Natural killer cell (primary cell): ENCODE results near the gene EGFR. TPM values are rescaled to one million over a fixed set of nuclear protein-coding genes. Genes with fewer than 3 reads are reported as not detected.

Experiments
- ATAC-seq, 3 donors: fragments of 150-1000 bp in 2 of 3; fragments of 200-7000 bp in 1 of 3; cut with Tn5 transposase; 1 replicate in 1 of 3; 2 replicates in 2 of 3; pipeline ENCODE4 v1.10.0; 2021; ENCODE audit warnings: mild to moderate bottlenecking in 2 of 3, moderate library complexity in 2 of 3
- DNase-seq, 2 donors: peaks; one replicate each; pipeline versions ENCODE4 v3.0.0 to v3.0.0-alpha.2; 2013 to 2021; ENCODE audit warnings: mixed read lengths in 1 of 2
- H3K27ac ChIP-seq: one replicate; pipeline ENCODE4 v1.5.1; 2013; ENCODE audit warnings: mild to moderate bottlenecking, low read length
- H3K27me3 ChIP-seq: one replicate; pipeline ENCODE4 v1.6.1; 2013; ENCODE audit warnings: low read length; ENCODE audit not compliant: control insufficient read depth, insufficient read depth
- H3K36me3 ChIP-seq: one replicate; pipeline ENCODE4 v1.6.1; 2013; ENCODE audit warnings: low read length; ENCODE audit not compliant: control insufficient read depth, insufficient read depth
- H3K4me1 ChIP-seq: one replicate; pipeline ENCODE4 v1.6.1; 2013; ENCODE audit warnings: low read length; ENCODE audit not compliant: control insufficient read depth, insufficient read depth
- H3K4me3 ChIP-seq: one replicate; pipeline ENCODE4 v1.5.1; 2013; ENCODE audit warnings: low read length
- H3K9me3 ChIP-seq: one replicate; pipeline ENCODE4 v1.6.1; 2013; ENCODE audit warnings: low read length; ENCODE audit not compliant: control insufficient read depth, insufficient read depth
- H3K27ac Mint-ChIP-seq, 2 donors: one replicate each; pipeline ENCODE4 v1.8.0; 2022; ENCODE audit warnings: mild to moderate bottlenecking in 2 of 2, mixed read lengths in 2 of 2, moderate library complexity in 1 of 2
- H3K27me3 Mint-ChIP-seq, 2 donors: one replicate each; pipeline ENCODE4 v1.8.0; 2022; ENCODE audit warnings: low read depth in 2 of 2, mixed read lengths in 2 of 2
- H3K36me3 Mint-ChIP-seq: one replicate; pipeline ENCODE4 v1.8.0; 2022; ENCODE audit warnings: mixed read lengths
- H3K4me1 Mint-ChIP-seq, 2 donors: one replicate each; pipeline ENCODE4 v1.8.0; 2022; ENCODE audit warnings: mixed read lengths in 2 of 2
- H3K4me3 Mint-ChIP-seq: one replicate; pipeline ENCODE4 v1.8.0; 2022; ENCODE audit warnings: mild to moderate bottlenecking, moderate library complexity, mixed read lengths
- H3K9me3 Mint-ChIP-seq, 2 donors: one replicate each; pipeline ENCODE4 v1.8.0; 2022; ENCODE audit warnings: mixed read lengths in 2 of 2
- WGBS: methylation state at CpG from one replicate; pipeline ENCODE4 v1.1.7; 2013; ENCODE audit warnings: missing lambda C conversion rate; ENCODE audit not compliant: insufficient coverage; 5-methylcytosine and 5-hydroxymethylcytosine counted together
- intact Hi-C: fragments of 100-400 bp; cut with micrococcal nuclease; formaldehyde crosslinking; loops from one replicate; pipeline ENCODE4 v1.14.2; 2022
- total RNA-seq, 4 donors: library from RNA; stranded (reverse); fragments of 120-200 nt in 1 of 4; gene quantifications; one replicate each; pipeline versions ENCODE4 v1.2.3 to v1.2.4, GENCODE V29; 2013 to 2022
- TF ChIP-seq, protein P1 (sequence below): fragments of 200-600 bp; IDR thresholded peaks from one replicate; pipeline ENCODE4 v1.8.0; 2022; ENCODE audit warnings: antibody characterized with exemption

EGFR gene
- total RNA-seq, 3 donors from 2014 or later (not counting 1 experiment from before 2014, with no cell fraction given): not detected

GRCh38 chr7:54988516-54988915 lies 30.3 kb upstream of the EGFR start:
- Mint-ChIP-seq H3K4me3 (no peak overlapping the region), H3K27ac (no peak overlapping the region), H3K36me3 (peaks cover 7% of the 10 kb centered on the region), H3K4me1 (no peaks in the 10 kb centered on the region), H3K9me3 (peaks cover 0 to 5% of the 10 kb centered on the region in 2 donors), H3K27me3 (no peaks in the 10 kb centered on the region)
- no peaks in the 10 kb centered on the region for H3K36me3 ChIP-seq
- no peak for ATAC-seq
- intact Hi-C loops: no loop called here
- no peak for DNase-seq
- H3K4me1 ChIP-seq: no peaks in the 10 kb centered on the region
- WGBS: no CpG with 5 or more reads among the region's 2 CpGs
- H3K27ac ChIP-seq: no peak overlapping the region
- H3K9me3 ChIP-seq: no peaks in the 10 kb centered on the region
- H3K4me3 ChIP-seq: no peak overlapping the region
- TF ChIP-seq, protein P1, sequence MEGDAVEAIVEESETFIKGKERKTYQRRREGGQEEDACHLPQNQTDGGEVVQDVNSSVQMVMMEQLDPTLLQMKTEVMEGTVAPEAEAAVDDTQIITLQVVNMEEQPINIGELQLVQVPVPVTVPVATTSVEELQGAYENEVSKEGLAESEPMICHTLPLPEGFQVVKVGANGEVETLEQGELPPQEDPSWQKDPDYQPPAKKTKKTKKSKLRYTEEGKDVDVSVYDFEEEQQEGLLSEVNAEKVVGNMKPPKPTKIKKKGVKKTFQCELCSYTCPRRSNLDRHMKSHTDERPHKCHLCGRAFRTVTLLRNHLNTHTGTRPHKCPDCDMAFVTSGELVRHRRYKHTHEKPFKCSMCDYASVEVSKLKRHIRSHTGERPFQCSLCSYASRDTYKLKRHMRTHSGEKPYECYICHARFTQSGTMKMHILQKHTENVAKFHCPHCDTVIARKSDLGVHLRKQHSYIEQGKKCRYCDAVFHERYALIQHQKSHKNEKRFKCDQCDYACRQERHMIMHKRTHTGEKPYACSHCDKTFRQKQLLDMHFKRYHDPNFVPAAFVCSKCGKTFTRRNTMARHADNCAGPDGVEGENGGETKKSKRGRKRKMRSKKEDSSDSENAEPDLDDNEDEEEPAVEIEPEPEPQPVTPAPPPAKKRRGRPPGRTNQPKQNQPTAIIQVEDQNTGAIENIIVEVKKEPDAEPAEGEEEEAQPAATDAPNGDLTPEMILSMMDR: no peak
- H3K27me3 ChIP-seq: no peaks in the 10 kb centered on the region

GRCh38 chr7:54989453-54990225 lies 29.2 kb upstream of the EGFR start:
- WGBS: 82% methylated on average over 4 of the region's 4 CpGs
- no peaks in the 10 kb centered on the region for H3K36me3 ChIP-seq
- no peaks in the 10 kb centered on the region for H3K4me1 Mint-ChIP-seq
- no peaks in the 10 kb centered on the region for H3K27me3 Mint-ChIP-seq
- no peak overlapping the region for H3K4me3 Mint-ChIP-seq
- no peaks in the 10 kb centered on the region for H3K27me3 ChIP-seq
- TF ChIP-seq, protein P1: no peak
- H3K9me3 ChIP-seq: no peaks in the 10 kb centered on the region
- intact Hi-C loops: no loop called here
- no peak overlapping the region for H3K4me3 ChIP-seq
- no peak overlapping the region for H3K27ac ChIP-seq
- no peak for ATAC-seq
- H3K4me1 ChIP-seq: no peaks in the 10 kb centered on the region
- H3K27ac Mint-ChIP-seq: no peak overlapping the region
- peaks cover 0 to 5% of the 10 kb centered on the region in 2 donors for H3K9me3 Mint-ChIP-seq
- peaks cover 7% of the 10 kb centered on the region for H3K36me3 Mint-ChIP-seq
- no peak for DNase-seq

DNA sequence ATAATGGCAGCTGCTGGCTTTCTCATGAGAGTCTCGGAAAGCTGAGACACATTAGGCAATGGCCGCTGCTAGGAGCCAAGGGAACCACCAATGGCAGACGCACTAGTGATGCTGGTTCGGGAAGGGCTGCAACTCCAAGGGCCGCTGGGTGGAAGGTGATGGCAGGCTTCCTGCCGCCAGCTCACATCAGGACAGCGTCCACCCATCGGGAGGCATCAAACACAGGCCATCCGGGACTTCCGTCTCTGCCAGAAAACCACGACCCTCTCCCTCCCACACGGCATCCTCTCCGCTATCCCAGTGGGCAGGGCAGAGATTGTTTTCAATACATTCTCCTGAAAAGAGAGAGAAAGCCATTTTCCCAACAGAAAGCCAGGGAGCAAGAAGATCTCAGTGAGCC lies 27.5 kb upstream of the EGFR start:
- TF ChIP-seq, protein P1: no peak
- DNase-seq: no peak
- 93% methylated on average over 13 of the region's 13 CpGs for WGBS
- Histone ChIP-seq H3K4me1 (no peaks in the 10 kb centered on the region), H3K27ac (no peak overlapping the region), H3K36me3 (no peaks in the 10 kb centered on the region), H3K9me3 (no peaks in the 10 kb centered on the region), H3K27me3 (no peaks in the 10 kb centered on the region), H3K4me3 (no peak overlapping the region)
- Mint-ChIP-seq H3K27me3 (no peaks in the 10 kb centered on the region), H3K4me3 (no peak overlapping the region), H3K27ac (no peak overlapping the region), H3K36me3 (no peaks in the 10 kb centered on the region), H3K9me3 (peaks cover 0 to 8% of the 10 kb centered on the region in 2 donors), H3K4me1 (peaks cover 0 to 4% of the 10 kb centered on the region in 2 donors)
- intact Hi-C loops: no loop called here
- ATAC-seq: no peak
